ENCODE results near the gene MET. TPM values are rescaled to one million over a fixed set of nuclear protein-coding genes. Genes with fewer than 3 reads are reported as not detected.

MET gene
- total and polyA plus RNA-seq, 2 of the 8 experiments (the other 6 are each of a cell fraction or from before 2014, with no cell fraction given): 3.5 to 12.9 TPM

GRCh38 chr7:116815041-116815440 is 143.0 kb downstream of the MET start (continued):
- TF ChIP-seq POLR2AphosphoS5 (IDR thresholded peaks at IDR 0.05; ENCODE audit: low read depth, low read length) (no peak), SP4 (IDR thresholded peaks at IDR 0.05; ENCODE audit: low read length) (no peak)
